ENCODE measurements around the gene ARRB1.
"Not testable (repeated sequence)": the region's sequence is repeated elsewhere in the genome, so short reads cannot be mapped to it uniquely, and the experiment has no call there.

The ARRB1 gene

GRCh38 chr11:75298191-75298975 lies 53.1 kb downstream of the ARRB1 start:
- no peak for DNase-seq

- no peak for DNase-seq
Observed at GRCh38 chr11:75293903-75294302, 57.6 kb downstream of the ARRB1 start.

- no peak for DNase-seq
Observed at GRCh38 chr11:75292943-75293342, 58.5 kb downstream of the ARRB1 start.

GRCh38 chr11:75291741-75292140 lies 59.7 kb downstream of the ARRB1 start:
- no peak for DNase-seq

- DNase-seq, result no peak
Observed at GRCh38 chr11:75289919-75290318, 61.5 kb downstream of the ARRB1 start.

- no peak for DNase-seq
Observed at GRCh38 chr11:75289511-75289760, 62.0 kb downstream of the ARRB1 start.

GRCh38 chr11:75287579-75287978 lies 63.9 kb downstream of the ARRB1 start:
- DNase-seq, result no peak

- DNase-seq, result no peak
Observed at GRCh38 chr11:75286826-75287465, 64.5 kb downstream of the ARRB1 start.

- DNase-seq, result no peak
Observed at GRCh38 chr11:75285776-75286360, 65.6 kb downstream of the ARRB1 start.

- DNase-seq, result no peak
Observed at GRCh38 chr11:75283391-75283931, 68.0 kb downstream of the ARRB1 start.

- DNase-seq, result no peak
Observed at GRCh38 chr11:75281469-75282095, 69.9 kb downstream of the ARRB1 start.

- DNase-seq, result no peak
Observed at GRCh38 chr11:75280770-75281468, 70.5 kb downstream of the ARRB1 start.

GRCh38 chr11:75280227-75280701 lies 71.2 kb downstream of the ARRB1 start:
- peak; percentile 78 to 82 for DNase-seq

GRCh38 chr11:75279273-75279672 lies 72.2 kb downstream of the ARRB1 start:
- no peak for DNase-seq

- no peak for DNase-seq
Observed at GRCh38 chr11:75277991-75278790, 73.3 kb downstream of the ARRB1 start.

GRCh38 chr11:75277211-75277805 lies 74.2 kb downstream of the ARRB1 start:
- DNase-seq, result no peak

GRCh38 chr11:75276686-75277085 lies 74.8 kb downstream of the ARRB1 start:
- no peak for DNase-seq

GRCh38 chr11:75276186-75276585 lies 75.3 kb downstream of the ARRB1 start:
- DNase-seq, result no peak

GRCh38 chr11:75275581-75275980 lies 75.9 kb downstream of the ARRB1 start:
- peak; percentile 15 to 47 for DNase-seq

- not testable (repeated sequence) for DNase-seq
Observed at GRCh38 chr11:75274716-75275115, 76.7 kb downstream of the ARRB1 start.

All from stimulated activated CD4-positive, alpha-beta T cell treated with anti-CD3 and anti-CD28 coated beads, Interleukin-2, amount 100 ng/mL, for 48 hours (primary cell).